HepG2 (cell line): Measurements from ENCODE around the gene AJUBA. TPM values are rescaled to one million over a fixed set of nuclear protein-coding genes. Genes with fewer than 3 reads are reported as not detected.
A peak's percentile ranks its signal among the peaks of the same experiment; 100 is the strongest.

Experiments used
- EP300 ChIP-seq, 3 experiments: sonication (generic) in 1 of 3; formaldehyde crosslinking in 1 of 3; IDR thresholded peaks; 2 replicates each; pipeline versions ENCODE4 v1.5.1 to v1.6.1; 2011 to 2020; ENCODE audit warnings: low read depth in 2 of 3, low read length in 2 of 3, borderline replicate concordance in 1 of 3, improper control_type of control experiment in 1 of 3, mild to moderate bottlenecking in 1 of 3, missing genetic modification reagents in 1 of 3, moderate library complexity in 1 of 3
- KLF9 ChIP-seq: IDR thresholded peaks from 2 replicates; pipeline ENCODE4 v1.6.1; 2016; ENCODE audit warnings: low read depth
- NBN ChIP-seq: fragments of 450-650 bp; conservative IDR thresholded peaks from 2 replicates; pipeline ENCODE4 v1.6.1; 2017
- NR2F6 ChIP-seq, 2 experiments: IDR thresholded peaks; 2 replicates each; pipeline ENCODE4 v1.6.1; 2016; ENCODE audit warnings: antibody characterized with exemption in 1 of 2, mild to moderate bottlenecking in 1 of 2
- RAD21 ChIP-seq: fragments of 450-650 bp; formaldehyde crosslinking; IDR thresholded peaks from 2 replicates; pipeline ENCODE4 v1.5.0; 2020; ENCODE audit warnings: mild to moderate bottlenecking
- RFX5 ChIP-seq: IDR thresholded peaks from 2 replicates; pipeline ENCODE4 v1.6.1; 2011; ENCODE audit warnings: low read depth, low read length, improper control_type of control experiment
- SMARCE1 ChIP-seq: fragments of 450-650 bp; IDR thresholded peaks from 2 replicates; pipeline ENCODE4 v1.6.1; 2017; ENCODE audit warnings: borderline replicate concordance
- YY1 ChIP-seq: IDR thresholded peaks from 2 replicates; pipeline ENCODE4 v1.6.1; 2011; ENCODE audit warnings: low read length, low read depth, moderate library complexity, mild to moderate bottlenecking; ENCODE audit not compliant: insufficient read depth, insufficient replicate concordance
- ZNF207 ChIP-seq: fragments of 450-650 bp; IDR thresholded peaks from 2 replicates; pipeline ENCODE4 v1.6.1; 2016; ENCODE audit warnings: antibody characterized with exemption, borderline replicate concordance
- ZNF432 ChIP-seq: sonication (generic); formaldehyde crosslinking; IDR thresholded peaks from 2 replicates; pipeline ENCODE4 v1.5.0; 2020; ENCODE audit warnings: missing genetic modification reagents, mild to moderate bottlenecking, borderline replicate concordance
- ZNF839 ChIP-seq: sonication (generic); formaldehyde crosslinking; IDR thresholded peaks from 2 replicates; pipeline ENCODE4 v1.4.0; 2020; ENCODE audit warnings: missing genetic modification reagents, mild to moderate bottlenecking, borderline replicate concordance
- polyA plus RNA-seq, 8 experiments: library from polyadenylated mRNA; depleted of rRNA in 3 of 8; stranded (reverse) in 7 of 8; unstranded in 1 of 8; fragments of >200 nt; fragmentation: Illumina TruSeq in 4 of 8; extraction: Trizol in 4 of 8; gene quantifications; 2 replicates each; pipeline versions ENCODE4 v1.2.1 to v1.2.3, GENCODE V29; 2011 to 2016; ENCODE audit warnings: low read depth in 4 of 8, missing spikeins in 1 of 8, mixed read lengths in 1 of 8; ENCODE audit not compliant: insufficient read depth in 1 of 8
- total RNA-seq, 5 experiments: library from RNA; depleted of rRNA; stranded (reverse); fragments of >200 nt; fragmentation: Illumina TruSeq; extraction: Trizol; gene quantifications; 2 replicates each; pipeline ENCODE4 v1.2.3, GENCODE V29; 2016; ENCODE audit warnings: low read depth in 1 of 5
- TF ChIP-seq, protein P1 (sequence below): IDR thresholded peaks from 2 replicates; pipeline ENCODE4 v1.6.1; 2016; ENCODE audit warnings: mild to moderate bottlenecking, missing biosample characterization, missing genetic modification reagents
- TF ChIP-seq, protein P2 (sequence below): sonication (generic); formaldehyde crosslinking; conservative IDR thresholded peaks from 2 replicates; pipeline ENCODE4 v1.4.0; 2020; ENCODE audit warnings: missing genetic modification reagents
- TF ChIP-seq, protein P3 (sequence below): sonication (generic); formaldehyde crosslinking; IDR thresholded peaks from 2 replicates; pipeline ENCODE4 v1.4.0; 2020; ENCODE audit warnings: mild to moderate bottlenecking, missing genetic modification reagents
- TF ChIP-seq, protein P4 (sequence below): sonication (generic); formaldehyde crosslinking; IDR thresholded peaks from 2 replicates; pipeline ENCODE4 v1.5.1; 2020; ENCODE audit warnings: missing genetic modification reagents, mild to moderate bottlenecking, borderline replicate concordance
- TF ChIP-seq, protein P5 (sequence below): sonication (generic); formaldehyde crosslinking; IDR thresholded peaks from 2 replicates; pipeline ENCODE4 v1.4.0; 2020; ENCODE audit warnings: missing genetic modification reagents

Gene AJUBA
- total and polyA plus RNA-seq, 2 of the 13 experiments (the other 11 are each of a cell fraction or from before 2014, with no cell fraction given): 157 to 241 TPM

DNA sequence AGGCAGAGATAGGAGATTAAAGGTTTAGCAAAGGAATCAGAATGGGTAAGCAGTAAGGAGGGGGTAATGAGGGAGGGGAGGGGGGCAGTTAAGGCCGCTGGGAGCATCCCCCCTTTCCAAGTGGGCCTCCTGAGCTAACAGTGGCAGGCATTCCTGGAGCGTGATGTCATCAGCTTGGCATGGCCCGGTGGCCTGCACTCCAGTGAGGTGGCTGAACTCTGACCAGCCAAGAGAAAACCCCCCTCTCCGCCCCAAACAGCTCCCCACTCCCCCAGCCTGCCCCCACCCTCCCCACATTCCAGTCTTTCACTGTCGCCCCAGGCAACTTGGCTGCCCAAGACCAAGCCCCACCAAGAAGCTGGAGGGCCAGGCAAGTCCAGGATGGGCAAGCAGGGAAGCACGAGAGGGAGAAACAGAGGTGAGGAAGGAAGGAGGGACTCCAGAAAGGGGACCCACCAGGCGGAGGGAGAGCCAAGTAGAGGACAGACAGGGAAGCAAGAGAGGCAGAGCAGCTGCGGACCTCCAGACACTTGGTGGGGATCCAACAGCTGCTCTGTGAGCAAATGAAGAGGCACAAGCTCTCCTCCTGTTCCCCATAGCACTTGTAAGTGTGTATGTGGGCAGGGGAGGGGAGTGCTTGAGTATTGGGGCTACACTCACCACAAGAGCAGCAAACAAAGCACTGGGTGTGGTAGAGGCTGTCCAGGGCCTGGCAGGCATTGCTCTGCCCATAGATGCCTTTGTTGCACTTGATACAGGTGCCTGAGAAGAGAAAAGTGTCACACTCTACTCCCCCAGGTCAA, 4.5 kb downstream of the AJUBA start (continued):
- TF ChIP-seq RFX5 (peak; percentile 52), KLF9 (CRISPR knock-in tag) (no peak), ZNF432 (CRISPR knock-in tag) (no peak), NR2F6 (IDR thresholded peaks at IDR 0.05) (no peak), NR2F6 (CRISPR knock-in tag; IDR thresholded peaks at IDR 0.05) (peak; percentile 94), RAD21 (CRISPR knock-in tag) (peak; percentile 17), ZNF207 (no peak), YY1 (peak; percentile 77), NBN (peak; percentile 98; the same call in 1 of the 2 replicates), ZNF839 (peak; percentile 63; the same call in 1 of the 2 replicates), EP300 (IDR thresholded peaks at IDR 0.05; ENCODE audit: low read depth in 2 of 2, low read length in 2 of 2) (peak; percentile 98 to 99), EP300 (CRISPR knock-in tag; IDR thresholded peaks at IDR 0.05; ENCODE audit: borderline replicate concordance) (peak; percentile 96), SMARCE1 (no peak)
- TF ChIP-seq, protein P1, sequence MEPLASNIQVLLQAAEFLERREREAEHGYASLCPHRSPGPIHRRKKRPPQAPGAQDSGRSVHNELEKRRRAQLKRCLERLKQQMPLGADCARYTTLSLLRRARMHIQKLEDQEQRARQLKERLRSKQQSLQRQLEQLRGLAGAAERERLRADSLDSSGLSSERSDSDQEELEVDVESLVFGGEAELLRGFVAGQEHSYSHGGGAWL (CRISPR knock-in tag): peak; percentile 76; the same call in 1 of the 2 replicates
- TF ChIP-seq, protein P2, sequence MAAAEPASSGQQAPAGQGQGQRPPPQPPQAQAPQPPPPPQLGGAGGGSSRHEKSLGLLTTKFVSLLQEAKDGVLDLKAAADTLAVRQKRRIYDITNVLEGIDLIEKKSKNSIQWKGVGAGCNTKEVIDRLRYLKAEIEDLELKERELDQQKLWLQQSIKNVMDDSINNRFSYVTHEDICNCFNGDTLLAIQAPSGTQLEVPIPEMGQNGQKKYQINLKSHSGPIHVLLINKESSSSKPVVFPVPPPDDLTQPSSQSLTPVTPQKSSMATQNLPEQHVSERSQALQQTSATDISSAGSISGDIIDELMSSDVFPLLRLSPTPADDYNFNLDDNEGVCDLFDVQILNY: no peak; the same call in 1 of the 2 replicates
- TF ChIP-seq, protein P3, sequence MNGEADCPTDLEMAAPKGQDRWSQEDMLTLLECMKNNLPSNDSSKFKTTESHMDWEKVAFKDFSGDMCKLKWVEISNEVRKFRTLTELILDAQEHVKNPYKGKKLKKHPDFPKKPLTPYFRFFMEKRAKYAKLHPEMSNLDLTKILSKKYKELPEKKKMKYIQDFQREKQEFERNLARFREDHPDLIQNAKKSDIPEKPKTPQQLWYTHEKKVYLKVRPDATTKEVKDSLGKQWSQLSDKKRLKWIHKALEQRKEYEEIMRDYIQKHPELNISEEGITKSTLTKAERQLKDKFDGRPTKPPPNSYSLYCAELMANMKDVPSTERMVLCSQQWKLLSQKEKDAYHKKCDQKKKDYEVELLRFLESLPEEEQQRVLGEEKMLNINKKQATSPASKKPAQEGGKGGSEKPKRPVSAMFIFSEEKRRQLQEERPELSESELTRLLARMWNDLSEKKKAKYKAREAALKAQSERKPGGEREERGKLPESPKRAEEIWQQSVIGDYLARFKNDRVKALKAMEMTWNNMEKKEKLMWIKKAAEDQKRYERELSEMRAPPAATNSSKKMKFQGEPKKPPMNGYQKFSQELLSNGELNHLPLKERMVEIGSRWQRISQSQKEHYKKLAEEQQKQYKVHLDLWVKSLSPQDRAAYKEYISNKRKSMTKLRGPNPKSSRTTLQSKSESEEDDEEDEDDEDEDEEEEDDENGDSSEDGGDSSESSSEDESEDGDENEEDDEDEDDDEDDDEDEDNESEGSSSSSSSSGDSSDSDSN (CRISPR knock-in tag): peak; percentile 52; the same call in 1 of the 2 replicates
- TF ChIP-seq, protein P4, sequence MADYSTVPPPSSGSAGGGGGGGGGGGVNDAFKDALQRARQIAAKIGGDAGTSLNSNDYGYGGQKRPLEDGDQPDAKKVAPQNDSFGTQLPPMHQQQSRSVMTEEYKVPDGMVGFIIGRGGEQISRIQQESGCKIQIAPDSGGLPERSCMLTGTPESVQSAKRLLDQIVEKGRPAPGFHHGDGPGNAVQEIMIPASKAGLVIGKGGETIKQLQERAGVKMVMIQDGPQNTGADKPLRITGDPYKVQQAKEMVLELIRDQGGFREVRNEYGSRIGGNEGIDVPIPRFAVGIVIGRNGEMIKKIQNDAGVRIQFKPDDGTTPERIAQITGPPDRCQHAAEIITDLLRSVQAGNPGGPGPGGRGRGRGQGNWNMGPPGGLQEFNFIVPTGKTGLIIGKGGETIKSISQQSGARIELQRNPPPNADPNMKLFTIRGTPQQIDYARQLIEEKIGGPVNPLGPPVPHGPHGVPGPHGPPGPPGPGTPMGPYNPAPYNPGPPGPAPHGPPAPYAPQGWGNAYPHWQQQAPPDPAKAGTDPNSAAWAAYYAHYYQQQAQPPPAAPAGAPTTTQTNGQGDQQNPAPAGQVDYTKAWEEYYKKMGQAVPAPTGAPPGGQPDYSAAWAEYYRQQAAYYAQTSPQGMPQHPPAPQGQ: no peak
- TF ChIP-seq, protein P5, sequence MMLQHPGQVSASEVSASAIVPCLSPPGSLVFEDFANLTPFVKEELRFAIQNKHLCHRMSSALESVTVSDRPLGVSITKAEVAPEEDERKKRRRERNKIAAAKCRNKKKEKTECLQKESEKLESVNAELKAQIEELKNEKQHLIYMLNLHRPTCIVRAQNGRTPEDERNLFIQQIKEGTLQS (CRISPR knock-in tag): peak; percentile 100
